Measurements from ENCODE around the gene LARP1.

Gene LARP1

GRCh38 chr5:154858972-154859871 lies 104.0 kb downstream of the LARP1 start:
- Mint-ChIP-seq H3K4me1 (peaks cover 50% of the 10 kb centered on the region), H3K4me3 (peak overlapping the region; percentile 89 to 97), H3K9me3 (no peaks in the 10 kb centered on the region), H3K27me3 (no peaks in the 10 kb centered on the region), H3K27ac (peak overlapping the region; percentile 94 to 99)
- ATAC-seq (no peak), DNase-seq (no peak)

DNA sequence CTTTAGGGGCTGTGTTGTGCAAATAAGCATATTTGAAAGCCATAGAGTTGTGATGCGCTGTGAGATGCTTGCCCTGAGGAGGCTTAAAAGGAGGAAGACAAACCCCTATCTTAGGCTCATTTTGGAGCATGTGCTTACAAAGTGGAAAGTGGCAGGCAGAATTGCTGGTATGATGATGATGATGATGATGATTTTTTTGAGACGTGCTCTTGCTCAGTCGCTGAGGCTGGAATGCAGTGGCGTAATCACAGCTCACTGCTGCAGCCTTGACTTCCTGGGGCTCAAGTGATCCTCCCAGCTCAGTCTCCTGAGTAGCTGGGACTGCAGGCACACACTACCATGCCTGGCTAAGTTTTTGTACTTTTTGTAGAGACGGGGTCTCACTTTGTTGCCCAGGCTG lies 104.9 kb downstream of the LARP1 start:
- Mint-ChIP-seq H3K27me3 (no peaks in the 10 kb centered on the region), H3K9me3 (no peaks in the 10 kb centered on the region), H3K4me3 (peak overlapping the region; percentile 89 to 97), H3K27ac (peak overlapping the region; percentile 48 to 94), H3K4me1 (peaks cover 52% of the 10 kb centered on the region)
- ATAC-seq = no peak
- DNase-seq = no peak

DNA sequence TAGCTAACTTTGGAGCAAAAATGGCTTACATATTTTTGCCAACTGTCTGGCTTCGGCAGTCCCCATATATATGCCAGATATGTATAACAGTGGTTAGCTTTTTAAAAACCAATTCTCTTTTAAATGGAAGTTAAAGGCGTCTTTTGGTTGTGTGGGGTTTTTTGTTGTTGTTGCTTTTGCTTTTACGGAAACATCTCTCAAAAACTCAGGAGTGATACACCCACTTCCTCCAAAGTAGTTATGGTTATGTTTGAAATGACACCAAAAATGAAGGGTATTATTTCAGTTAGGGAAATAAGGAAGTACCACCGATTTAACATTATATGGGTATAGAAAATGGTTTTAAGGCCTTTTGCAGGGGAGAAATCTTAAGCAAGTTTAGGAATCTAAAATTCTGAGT lies 105.6 kb downstream of the LARP1 start:
- H3K4me1 Mint-ChIP-seq = peaks cover 56% of the 10 kb centered on the region
- no peak for ATAC-seq
- no peaks in the 10 kb centered on the region for H3K9me3 Mint-ChIP-seq
- H3K4me3 Mint-ChIP-seq = peak overlapping the region; percentile 89 to 97
- DNase-seq = no peak
- H3K27me3 Mint-ChIP-seq = no peaks in the 10 kb centered on the region
- peak overlapping the region in 1 of 2 donors; percentile 9 for H3K27ac Mint-ChIP-seq

DNA sequence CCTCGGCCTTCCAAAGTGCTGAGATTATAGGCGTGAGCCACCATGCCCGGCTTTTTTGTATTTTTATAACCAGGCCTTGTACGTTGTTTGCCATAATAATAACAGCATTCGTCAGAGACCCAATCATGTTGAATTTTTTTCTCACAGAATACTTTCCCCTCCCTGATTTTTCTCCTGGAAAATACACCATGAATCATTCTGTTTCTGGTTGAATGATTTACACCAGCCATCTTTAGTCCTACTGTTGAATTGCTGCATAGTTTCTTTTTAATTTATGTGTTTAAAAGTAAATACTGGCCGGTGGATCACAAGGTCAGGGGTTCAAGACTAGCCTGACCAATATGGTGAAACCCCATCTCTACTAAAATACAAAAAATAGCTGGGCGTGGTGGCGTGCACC lies 106.8 kb downstream of the LARP1 start:
- Mint-ChIP-seq H3K9me3 (no peaks in the 10 kb centered on the region), H3K4me3 (peak overlapping the region; percentile 36 to 57), H3K27me3 (no peaks in the 10 kb centered on the region), H3K27ac (no peak overlapping the region), H3K4me1 (peaks cover 63% of the 10 kb centered on the region)
- no peak for ATAC-seq
- no peak for DNase-seq

- H3K9me3 Mint-ChIP-seq = no peaks in the 10 kb centered on the region
- H3K27ac Mint-ChIP-seq = peak overlapping the region in 1 of 2 donors; percentile 92
- DNase-seq (no peak), ATAC-seq (no peak)
- no peaks in the 10 kb centered on the region for H3K27me3 Mint-ChIP-seq
- peak overlapping the region in 1 of 2 donors; percentile 51 for H3K4me3 Mint-ChIP-seq
- H3K4me1 Mint-ChIP-seq = peaks cover 62% of the 10 kb centered on the region
These were observed 107.6 kb downstream of the LARP1 start for GRCh38 chr5:154862766-154863165.

GRCh38 chr5:154863291-154864080 lies 108.3 kb downstream of the LARP1 start:
- DNase-seq = no peak
- Mint-ChIP-seq H3K9me3 (no peaks in the 10 kb centered on the region), H3K27ac (peak overlapping the region; percentile 19 to 92), H3K27me3 (no peaks in the 10 kb centered on the region), H3K4me1 (peaks cover 64% of the 10 kb centered on the region), H3K4me3 (no peak overlapping the region)
- no peak for ATAC-seq

DNA sequence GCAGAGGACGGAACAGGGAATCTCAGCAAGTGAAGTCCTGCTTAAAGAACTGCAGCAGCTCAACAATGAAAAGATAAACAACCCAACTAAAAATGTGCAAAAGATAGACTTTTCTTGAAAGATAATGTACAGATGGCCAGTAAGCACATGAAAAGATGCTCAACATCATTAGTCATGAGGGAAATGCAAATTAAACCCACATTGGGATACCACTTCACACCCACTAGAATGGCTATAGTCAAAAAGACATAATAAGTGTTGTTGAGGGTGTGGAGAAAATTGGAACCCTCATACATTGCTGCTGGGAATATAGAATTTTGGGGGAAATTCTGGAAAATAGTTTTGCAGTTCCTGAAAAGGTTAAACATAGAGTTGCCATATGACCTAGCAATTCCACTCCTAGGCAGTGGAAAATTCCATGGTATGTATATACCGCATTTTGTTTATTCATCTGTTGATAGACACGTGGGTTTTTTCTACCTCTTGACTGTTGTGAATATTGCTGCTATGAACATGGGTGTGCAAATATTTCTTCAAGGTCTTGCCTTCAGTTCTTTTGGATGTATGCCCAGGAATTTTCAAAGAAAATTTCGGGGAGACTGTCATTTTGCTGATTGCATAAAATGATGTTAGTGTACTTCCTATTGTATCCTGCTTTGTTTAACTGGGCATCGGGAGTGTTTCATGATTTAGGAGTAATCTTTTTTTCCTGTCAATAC lies 110.4 kb downstream of the LARP1 start:
- Mint-ChIP-seq H3K4me1 (peaks cover 56% of the 10 kb centered on the region), H3K9me3 (no peaks in the 10 kb centered on the region), H3K4me3 (no peak overlapping the region), H3K27ac (peak overlapping the region in 1 of 2 donors; percentile 92), H3K27me3 (no peaks in the 10 kb centered on the region)
- peak; percentile 56 for ATAC-seq
- DNase-seq = no peak

DNA sequence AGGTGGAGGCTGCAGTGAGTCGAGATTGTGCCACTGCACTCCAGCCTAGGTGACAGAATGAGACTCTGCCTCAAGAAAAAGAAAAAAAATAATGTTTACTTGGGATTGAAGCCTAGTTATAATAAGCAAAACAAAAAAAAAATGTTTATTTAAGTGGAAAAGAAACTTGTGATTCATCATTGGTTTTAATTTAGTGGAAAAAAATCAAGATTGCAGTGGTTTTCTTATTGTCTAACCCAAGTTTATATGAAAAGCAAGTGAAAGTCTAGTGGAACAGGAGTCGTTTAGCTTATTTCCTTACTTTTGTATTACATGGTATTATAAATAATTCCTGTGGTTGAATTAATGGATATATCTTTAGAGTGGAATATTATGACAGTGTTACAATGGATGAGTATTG lies 111.7 kb downstream of the LARP1 start:
- ATAC-seq (no peak), DNase-seq (no peak)
- no peak overlapping the region for H3K27ac Mint-ChIP-seq
- H3K27me3 Mint-ChIP-seq = no peaks in the 10 kb centered on the region
- H3K4me3 Mint-ChIP-seq = no peak overlapping the region
- H3K4me1 Mint-ChIP-seq = peaks cover 44% of the 10 kb centered on the region
- no peaks in the 10 kb centered on the region for H3K9me3 Mint-ChIP-seq
